Right forelimb (tissue), 1 donor: ENCODE measurements around the gene SYT13.

ENCODE experiments used
- DNase-seq: peaks from one replicate; pipeline ENCODE4 v3.0.0-alpha.2; 2018

SYT13 gene

DNA sequence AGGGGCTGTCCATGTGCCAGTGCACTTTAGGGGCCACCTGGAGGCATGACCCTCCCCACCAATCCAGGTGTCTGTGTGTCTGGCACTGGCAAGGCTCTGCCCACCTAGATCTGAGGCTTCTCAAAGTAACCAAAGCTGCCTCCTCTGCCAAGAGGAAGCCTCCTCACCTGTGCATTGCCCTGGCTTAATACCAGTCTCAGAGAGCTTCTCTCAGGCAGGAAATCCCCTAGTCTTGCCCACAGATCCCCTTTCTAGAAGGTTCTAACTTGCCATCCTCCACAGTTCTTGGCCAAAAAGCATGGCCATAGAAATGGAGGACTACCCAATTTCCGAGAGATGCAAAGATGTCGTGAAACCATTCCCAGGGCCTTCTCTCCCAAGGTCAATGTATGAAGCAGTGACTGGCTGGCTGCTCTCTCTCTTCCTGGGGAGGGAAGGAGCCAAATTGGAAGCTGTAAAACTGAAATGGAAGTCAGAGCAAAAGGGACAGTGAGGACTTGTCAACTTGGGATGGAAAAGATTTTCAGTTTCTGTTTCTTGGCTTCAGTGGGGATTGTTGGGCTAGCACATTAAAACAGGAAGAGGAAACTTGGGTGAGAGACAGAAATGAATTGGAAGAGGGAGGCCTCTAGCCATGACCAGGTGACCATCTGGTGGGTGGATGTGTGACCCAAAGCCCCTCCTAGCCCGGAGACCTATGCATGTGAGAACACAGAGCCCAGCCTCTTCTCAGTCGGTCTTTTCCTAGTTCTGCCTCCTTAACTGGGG, 70.9 kb downstream of the SYT13 start:
- no peak for DNase-seq

DNA sequence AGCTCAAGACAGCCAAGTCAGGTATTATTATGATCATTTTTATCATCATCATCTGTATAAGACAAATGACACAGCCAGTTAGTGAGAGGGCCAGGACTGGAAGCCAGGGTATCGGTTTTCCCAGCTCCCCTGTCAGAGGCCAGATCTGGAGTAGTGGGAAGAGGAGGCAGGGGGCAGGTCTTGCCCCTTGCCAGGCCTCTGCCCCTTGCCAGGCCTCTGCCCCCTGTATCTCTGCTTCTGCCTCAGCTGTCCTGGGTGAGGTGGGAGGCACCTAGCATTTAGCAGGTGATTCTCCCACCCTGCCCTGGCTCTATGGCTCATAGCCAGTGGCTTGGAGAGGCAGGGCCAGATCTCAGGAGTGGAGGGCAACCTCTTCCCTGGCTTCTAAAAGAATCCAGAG, 72.4 kb downstream of the SYT13 start:
- DNase-seq: no peak

DNA sequence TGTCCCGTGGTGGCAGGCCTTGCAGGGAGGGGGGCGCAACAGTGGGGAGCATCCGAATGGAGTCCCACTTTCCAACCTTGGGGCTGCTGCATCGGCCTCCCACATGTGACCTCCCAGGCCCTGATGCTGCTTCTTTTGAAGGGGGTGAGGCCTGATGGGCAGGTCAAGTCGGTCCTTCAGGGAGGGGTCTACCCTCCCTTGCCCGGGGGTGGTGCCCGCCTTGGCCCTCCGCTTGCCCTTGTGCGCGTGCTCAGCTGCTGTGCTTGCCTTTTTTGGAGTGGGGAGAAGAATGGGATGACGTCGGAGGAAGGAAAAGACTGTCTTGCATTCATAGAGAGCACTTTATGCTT, 72.8 kb downstream of the SYT13 start:
- no peak for DNase-seq

DNA sequence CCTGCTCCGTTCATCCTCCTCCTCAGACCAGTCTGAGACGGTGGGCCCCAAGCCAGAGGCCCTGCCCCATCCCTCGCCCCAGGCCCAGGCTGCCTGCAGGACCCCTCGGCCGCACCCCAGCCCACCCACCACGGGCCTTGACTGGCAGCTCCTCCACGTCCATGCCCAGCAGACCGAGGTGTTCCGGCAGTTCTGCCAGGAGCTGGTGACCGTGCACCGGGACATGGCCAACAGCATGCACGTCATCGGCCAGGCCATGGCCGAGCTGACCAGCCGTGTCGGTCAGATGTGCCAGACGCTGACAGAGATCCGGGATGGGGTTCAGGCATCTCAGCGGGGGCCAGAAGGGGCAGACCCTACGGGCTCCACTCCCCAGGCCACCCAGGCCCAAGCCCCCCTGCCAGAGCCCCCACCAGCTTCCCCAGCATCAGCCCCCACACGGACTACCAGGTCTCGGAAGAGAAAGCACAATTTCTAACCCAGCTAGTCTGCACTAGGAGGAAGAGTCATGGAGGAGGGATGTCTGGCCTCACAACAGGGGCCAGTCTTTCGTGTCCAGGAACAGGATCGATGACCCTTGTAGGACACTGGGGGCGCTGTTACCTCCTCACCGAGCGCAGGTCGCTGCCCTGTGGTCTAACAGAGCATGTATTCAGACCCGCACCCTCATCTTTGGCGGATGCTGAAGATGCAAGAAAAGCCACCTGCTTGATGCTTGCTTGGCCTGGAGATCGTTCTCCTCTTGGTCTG, 73.4 kb downstream of the SYT13 start:
- no peak for DNase-seq

DNA sequence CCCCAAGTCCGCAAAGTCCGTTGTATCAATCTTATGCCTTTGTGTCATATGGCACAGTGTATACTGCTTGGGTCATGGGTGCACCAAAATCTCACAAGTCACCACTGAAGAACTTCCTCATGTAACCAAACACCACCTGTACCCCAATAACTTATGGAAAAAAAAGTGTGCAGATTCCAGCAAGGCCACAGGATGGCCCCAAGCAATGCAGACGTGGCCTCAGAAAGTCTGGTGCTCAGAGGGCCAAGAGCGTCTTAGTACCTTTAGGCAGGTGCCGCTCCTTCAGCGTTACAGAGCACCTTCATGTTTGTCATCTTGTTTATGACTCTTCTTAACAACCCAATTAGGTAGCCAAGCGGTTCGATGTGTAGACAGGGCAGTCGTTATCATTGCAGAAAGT, 74.4 kb downstream of the SYT13 start:
- DNase-seq: no peak

DNA sequence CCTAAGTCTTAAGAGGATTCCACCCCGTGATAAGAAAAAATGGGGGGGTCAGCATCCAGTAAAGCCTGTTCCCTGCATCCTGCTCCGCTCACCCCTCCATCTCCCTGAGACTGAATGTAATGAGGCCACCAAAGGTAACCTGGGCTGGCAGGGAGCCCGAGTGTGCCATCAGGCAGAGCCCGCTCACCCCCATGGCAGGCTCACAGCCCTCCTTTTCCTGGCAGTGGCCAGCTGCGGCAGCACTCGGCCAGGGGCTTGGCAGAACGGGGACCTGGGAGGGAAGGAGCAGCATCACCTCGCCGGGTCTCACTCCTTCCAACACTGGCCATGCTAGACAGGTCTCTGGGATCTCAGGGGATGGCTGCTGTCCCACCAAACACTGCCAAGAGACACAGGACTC, 75.3 kb downstream of the SYT13 start:
- no peak for DNase-seq

DNA sequence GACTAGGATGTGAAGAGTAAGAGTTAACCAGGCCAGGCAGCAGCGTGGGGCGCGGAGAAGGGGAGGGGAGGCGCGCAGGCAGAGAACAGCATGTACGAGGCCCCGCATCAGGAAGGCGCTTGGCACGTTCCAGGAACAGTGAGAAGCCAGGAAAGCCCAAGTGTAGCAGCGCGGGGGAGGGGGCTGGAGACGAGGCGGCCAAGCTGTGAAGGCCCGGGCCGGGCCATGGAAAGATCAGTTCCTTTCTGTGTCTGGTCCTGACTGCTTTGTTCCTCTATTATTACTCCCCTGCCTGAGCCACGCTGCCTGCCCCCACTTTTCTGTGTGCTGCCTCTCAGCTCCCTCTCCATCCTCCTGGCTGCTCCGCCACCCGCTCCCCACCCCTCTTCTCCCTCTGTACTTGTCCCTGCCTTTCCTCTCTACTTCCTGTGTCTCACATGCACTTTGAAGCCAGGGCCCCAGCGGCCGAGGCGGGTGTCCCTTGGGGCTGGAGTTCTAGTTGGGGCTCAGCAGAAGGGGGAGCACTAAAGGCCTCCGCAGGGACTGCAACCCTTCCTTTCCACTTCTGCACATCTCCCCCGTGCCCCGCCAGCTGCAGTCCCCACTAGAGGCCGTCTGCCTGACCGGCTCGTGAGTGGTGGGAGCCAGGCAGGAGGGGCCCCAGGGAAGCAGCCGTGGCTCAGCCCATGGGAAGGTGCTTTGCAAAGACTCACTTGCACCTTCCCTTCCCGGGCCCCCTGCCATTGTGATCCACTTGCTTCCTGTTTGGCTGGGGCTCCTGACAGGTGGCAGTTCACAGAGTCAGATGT, 76.0 kb downstream of the SYT13 start:
- peak; percentile 95 for DNase-seq

DNA sequence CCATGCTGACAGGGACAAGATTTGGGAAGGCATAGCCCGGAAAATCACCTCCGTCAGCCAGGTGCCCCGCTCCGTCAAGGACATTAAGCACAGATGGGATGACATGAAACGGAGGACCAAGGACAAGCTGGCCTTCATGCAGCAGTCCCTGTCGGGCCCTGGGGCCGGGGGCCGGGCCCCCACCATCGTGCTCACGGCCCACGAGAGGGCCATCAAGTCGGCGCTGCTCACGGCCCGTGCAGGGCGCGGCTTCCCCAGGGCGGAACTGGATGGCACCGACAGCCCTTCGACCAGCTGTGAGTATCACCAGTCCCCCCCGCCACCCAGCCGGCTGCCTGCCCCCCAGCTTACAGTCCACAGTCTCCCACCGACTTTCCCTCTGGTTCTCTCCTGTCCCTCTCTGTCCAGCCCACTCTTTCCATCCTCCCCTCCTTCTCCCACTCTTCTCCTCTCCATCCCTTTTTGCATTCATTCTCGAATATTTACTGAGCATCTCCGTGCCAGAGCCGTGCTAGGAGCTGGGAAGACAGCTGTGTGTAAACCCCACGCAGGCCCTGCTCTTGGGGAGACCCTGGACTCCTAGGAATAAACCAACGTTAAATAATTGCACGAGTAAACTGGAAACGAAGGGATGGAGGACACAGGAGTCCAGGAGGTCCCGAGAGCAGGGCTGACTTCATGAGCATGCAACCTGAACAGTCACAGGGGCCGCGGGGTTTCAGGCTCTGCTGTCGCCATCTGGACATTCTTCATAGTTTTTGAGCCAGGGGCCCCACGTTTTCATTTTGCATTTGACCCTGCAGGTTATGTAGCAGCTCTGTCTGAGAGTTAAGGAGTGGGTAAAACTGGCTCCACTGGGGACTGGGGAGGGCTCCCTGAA, 76.9 kb downstream of the SYT13 start:
- no peak for DNase-seq

DNA sequence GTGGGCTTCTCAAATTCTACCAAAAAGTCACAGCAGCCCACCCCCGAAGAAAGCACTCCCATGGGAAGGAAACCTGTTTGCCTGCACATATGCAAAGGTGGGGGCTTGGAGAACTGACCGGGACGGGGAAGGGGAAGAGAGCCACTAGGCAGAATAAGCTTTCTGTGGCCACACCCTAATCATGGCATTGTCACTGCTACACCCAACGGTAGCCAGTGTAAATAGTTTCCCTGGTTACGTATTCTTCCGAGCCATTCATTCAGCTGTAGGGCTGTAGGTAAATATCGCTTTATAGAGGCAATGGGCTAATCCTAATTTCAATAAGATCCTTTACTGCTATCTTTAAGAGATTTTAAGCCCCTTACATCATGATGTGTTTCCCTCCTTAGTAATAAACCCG, 78.0 kb downstream of the SYT13 start:
- DNase-seq: peak; percentile 38

DNA sequence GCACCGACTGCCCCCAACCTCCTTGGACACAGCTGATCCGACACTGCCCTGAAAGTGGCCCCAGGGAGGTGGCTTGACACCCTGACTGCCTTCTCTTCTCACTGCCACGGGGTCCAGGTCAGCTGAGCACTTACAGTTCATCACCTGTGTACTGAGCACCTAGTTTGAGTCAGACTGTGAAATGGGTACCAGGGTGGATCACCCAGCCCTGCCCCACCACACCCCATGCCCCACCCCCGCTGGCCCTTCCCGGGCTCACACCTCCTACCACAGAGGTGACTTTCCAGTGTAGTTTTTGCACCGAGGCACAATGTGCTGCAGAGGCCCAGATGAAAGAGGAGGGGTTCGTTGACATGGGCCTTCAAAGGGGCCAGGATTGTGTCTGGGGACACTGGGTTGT, 80.2 kb downstream of the SYT13 start:
- peak; percentile 34 for DNase-seq

DNA sequence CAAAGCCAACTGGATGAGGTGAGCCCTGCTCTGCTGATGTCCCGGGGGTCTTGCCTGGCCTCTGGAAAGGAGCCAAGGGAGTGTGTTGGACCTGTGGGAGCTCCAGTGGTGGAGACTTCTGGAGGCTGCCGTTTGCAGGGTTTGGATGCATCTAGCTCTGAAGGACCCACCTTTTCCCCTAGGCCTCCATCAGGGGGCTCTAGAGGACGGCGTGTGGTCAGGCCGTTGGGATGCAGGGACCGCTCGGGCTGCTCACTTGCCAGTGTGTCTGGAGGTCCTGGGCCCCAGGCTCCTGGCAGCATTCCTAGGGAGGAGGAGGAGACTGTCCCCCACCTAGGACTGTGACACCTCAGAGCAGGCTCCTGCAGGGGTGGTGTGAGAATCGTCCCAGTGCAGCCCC, 81.4 kb downstream of the SYT13 start:
- DNase-seq: peak; percentile 41

DNA sequence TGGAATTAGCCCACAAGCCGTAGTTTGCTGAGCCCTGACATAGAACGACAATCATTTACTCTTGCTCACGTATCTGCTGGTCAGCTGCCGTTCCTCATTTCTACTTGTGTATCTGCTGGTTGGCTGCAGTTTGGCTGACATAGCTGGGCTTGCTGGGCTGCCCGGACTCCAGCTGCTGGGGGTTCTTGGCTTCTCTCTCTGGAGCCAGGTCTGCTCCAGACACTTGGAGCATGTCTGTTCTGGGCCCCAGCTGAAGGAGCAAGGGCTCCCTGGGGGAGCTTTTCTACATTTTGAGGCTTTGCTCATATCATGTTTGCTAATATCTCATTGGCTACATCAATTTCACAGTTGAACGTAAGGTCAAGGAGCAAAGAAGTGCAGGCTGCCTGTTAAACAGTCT, 92.4 kb downstream of the SYT13 start:
- DNase-seq: no peak
